ENCODE measurements around the gene GID8.

The GID8 gene

DNA sequence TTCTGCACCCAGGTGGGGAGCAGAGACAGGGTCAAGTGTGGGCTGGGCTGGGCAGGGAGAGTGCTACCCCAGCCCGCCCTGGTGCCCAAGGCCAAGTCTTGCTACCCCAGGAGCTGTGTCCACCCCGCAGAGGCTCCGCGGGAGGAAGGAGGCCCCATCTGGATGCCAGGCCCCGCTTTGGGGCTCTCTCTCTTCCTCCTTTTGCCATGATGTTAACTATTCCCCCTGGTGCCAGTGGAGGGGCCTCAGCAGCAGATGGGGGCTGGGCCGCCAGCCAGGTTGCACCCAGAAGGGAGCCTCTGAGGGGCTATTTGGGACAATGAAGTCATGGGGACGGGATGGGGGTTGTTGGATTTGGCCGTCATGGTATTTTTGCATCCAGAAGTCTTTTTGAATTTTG lies 23.9 kb downstream of the GID8 start:
- no peak overlapping the region for H3K4me3 Mint-ChIP-seq
- peaks cover 4% of the 10 kb centered on the region for H3K4me1 Mint-ChIP-seq
- ATAC-seq (no peak), DNase-seq (ENCODE audit: low spot score in 2 of 2) (no peak)
- H3K36me3 Mint-ChIP-seq, result peaks cover 4% of the 10 kb centered on the region
- no peak overlapping the region for H3K27ac Mint-ChIP-seq
- no peaks in the 10 kb centered on the region for H3K9me3 Mint-ChIP-seq

DNA sequence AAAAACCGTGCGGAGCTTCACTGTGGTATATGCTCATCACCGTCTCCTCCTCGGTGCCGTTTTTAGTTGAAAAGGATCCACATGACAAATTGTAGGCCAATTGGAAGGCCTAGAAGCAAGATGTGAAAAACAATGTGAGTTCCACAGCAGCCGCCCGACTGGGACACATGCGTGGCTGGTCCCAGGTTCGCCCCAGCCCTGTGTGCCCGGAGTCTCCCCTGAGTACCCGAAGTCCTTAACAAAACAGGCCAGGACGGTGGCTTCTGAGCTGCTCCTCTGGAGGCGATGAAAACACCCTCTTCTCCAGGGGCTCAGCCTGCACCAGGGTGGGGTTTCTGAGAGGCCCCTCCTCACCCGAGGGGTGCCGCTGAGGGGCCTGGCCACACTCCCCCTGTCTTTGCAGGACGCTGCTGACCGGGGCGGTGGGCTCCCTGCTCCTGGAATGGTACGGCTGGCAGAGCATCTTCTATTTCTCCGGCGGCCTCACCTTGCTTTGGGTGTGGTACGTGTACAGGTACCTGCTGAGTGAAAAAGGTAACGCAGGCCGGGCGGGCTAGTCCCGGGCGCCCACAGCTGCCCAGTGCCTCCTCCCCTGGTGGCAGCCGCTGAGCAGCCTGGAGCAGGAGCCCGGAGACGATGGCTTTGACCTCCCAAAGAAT lies 24.4 kb downstream of the GID8 start:
- H3K36me3 Mint-ChIP-seq, result peaks cover 4% of the 10 kb centered on the region
- H3K4me1 Mint-ChIP-seq, result peaks cover 4% of the 10 kb centered on the region
- no peak overlapping the region for H3K27ac Mint-ChIP-seq
- no peak for ATAC-seq
- H3K4me3 Mint-ChIP-seq, result no peak overlapping the region
- no peak for DNase-seq (ENCODE audit: low spot score in 2 of 2)
- no peaks in the 10 kb centered on the region for H3K9me3 Mint-ChIP-seq

DNA sequence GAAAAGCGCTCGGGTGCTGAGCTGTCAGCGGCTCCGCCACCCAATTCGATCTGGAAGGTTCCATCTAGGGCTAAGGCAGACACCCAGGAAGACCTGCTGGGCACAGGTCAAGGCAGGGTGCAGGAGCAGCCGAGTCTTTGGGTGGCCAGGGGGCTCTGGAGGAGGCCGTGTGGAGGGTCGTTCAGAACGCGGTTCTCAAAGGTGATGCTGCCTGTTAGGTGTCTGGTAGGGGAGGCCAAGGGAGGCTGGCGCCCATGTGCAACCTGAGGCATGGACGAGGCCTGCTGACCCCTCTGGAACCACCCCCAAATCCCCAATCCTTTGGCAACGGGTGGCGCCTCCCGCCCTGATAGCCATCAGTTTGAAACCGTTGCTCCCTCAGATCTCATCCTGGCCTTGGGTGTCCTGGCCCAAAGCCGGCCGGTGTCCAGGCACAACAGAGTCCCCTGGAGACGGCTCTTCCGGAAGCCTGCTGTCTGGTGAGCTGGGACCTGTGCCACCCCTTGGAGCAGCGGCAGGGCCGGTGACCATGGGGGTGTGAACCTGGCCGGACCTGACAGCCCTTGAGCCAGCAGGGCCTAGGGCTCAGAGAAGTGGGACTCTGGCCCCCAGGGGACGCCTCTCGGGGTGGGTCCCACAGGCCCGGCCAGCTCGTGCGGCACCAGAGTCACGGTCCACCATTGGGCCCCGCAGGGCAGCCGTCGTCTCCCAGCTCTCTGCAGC lies 25.1 kb downstream of the GID8 start:
- DNase-seq (ENCODE audit: low spot score in 2 of 2) (no peak), ATAC-seq (no peak)
- no peak overlapping the region for H3K27ac Mint-ChIP-seq
- H3K4me3 Mint-ChIP-seq, result no peak overlapping the region
- peaks cover 4% of the 10 kb centered on the region for H3K4me1 Mint-ChIP-seq
- H3K36me3 Mint-ChIP-seq, result peaks cover 4% of the 10 kb centered on the region
- H3K9me3 Mint-ChIP-seq, result no peaks in the 10 kb centered on the region

DNA sequence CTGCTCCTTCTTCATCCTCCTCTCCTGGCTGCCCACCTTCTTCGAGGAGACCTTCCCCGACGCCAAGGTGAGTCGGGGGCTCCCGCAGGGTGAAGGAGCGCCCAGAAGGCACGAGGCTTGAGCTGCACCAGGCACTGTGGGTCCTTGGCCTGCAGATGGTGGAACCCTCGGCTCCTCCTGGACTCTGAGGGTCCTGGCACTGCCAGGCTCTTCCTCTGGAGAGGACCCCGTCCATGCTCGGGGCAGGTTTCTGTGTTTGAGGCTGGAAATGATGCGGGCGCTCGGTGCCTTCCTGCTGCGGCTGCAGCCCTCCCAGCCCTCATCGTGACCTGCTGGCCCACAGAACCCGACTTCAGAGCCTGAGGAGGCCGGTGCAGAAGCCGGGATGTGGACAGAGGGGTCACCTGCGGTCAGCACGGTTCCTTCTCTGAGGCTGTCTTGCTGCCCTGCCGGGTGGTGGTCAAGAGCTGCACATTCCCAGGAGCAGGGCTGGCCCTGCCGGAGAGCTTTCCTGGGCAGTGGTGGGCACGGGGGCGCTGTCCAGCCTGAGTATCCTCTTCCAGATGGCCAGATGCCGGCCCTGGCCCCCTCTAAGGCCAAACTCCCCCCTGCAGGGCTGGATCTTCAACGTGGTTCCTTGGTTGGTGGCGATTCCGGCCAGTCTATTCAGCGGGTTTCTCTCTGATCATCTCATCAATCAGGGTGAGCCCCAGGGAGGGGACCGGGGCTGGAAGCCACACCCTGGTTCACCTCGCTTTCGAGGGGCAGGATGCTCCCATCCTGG lies 25.9 kb downstream of the GID8 start:
- H3K36me3 Mint-ChIP-seq, result peaks cover 4% of the 10 kb centered on the region
- DNase-seq (ENCODE audit: low spot score in 2 of 2), result no peak
- no peak overlapping the region for H3K27ac Mint-ChIP-seq
- H3K9me3 Mint-ChIP-seq, result no peaks in the 10 kb centered on the region
- H3K4me1 Mint-ChIP-seq, result peaks cover 4% of the 10 kb centered on the region
- ATAC-seq, result no peak
- H3K4me3 Mint-ChIP-seq, result no peak overlapping the region

DNA sequence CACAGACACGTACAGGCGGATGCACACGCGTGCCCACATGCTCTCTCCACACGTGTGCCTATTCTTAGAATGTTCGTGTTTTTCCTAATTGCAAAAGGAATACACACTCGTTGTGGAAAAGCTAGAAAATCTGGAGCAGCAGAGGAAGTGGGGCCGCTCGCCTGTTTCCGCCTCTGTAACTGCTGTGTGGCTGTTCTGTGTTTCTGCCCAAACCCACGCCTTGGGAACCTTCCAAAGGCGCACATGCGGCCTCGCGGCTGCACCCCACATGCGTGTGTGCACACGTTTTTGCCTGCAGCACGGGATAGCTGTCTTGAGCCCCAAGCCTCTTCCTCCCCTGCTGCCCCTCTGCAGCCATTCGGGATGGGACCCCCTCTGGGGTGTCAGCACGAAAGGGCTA lies 26.8 kb downstream of the GID8 start:
- Mint-ChIP-seq H3K4me3 (no peak overlapping the region), H3K9me3 (no peaks in the 10 kb centered on the region), H3K27ac (no peak overlapping the region), H3K4me1 (peaks cover 4% of the 10 kb centered on the region), H3K36me3 (peaks cover 4% of the 10 kb centered on the region)
- no peak for ATAC-seq
- no peak for DNase-seq (ENCODE audit: low spot score in 2 of 2)

DNA sequence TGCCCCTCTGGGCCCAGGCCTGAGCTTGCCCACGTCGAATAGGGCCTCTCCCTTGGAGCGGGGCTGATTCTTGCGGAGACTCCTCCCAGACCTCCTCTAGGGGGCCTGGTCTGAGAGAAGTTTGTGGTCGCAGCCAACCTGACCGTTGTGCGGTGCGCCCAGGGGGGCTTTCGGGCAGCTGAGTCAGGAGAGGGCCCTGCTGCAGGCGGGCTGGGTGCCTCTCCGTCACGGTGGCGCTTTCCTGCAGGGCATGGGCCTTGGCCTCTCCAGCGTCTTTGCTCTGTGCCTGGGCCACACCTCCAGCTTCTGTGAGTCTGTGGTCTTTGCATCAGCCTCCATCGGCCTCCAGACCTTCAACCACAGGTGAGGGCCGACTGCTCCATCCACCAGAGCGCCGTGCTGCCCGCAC lies 27.4 kb downstream of the GID8 start:
- no peak for DNase-seq (ENCODE audit: low spot score in 2 of 2)

DNA sequence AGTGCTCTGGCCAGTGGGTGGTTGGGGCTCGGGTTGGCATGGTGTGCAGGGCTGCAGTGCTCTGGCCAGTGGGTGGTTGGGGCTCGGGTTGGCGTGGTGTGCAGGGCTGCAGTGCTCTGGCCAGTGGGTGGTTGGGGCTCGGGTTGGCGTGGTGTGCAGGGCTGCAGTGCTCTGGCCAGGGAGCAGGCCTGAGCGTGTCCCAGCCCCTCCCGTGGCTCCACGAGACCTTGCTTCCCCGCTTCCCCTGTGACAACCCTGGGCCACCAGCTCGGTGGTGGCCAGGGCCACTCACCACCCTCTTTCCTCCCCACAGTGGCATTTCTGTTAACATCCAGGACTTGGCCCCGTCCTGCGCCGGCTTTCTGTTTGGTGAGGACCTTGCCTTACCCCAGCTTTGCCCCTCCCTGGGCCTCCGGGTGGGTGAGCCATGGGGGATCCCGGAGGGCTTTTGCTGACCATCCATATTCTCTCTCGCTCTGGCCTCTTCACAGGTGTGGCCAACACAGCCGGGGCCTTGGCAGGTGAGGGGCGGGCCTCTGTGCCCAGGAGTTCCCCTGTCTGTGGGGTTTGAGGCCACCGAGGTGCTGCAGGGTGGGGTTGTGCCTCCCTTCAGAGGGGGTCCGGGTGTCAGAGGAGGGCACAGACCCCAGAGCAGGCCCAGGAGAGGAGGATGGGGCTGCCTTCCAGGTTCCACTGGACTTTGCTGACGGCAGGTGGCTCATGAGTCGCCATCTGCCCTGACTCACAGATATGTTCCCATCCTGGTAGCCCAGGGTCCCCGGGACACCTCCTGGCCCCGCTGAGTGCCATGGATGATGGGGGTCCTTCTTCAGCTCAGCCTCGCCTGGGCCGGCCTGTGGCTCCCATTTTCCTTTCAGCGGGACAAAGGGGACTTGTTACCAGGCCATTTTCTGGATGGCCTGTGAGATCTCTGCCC lies 28.5 kb downstream of the GID8 start:
- H3K36me3 Mint-ChIP-seq, result no peaks in the 10 kb centered on the region
- no peak for ATAC-seq
- no peak overlapping the region for H3K4me3 Mint-ChIP-seq
- no peaks in the 10 kb centered on the region for H3K9me3 Mint-ChIP-seq
- H3K4me1 Mint-ChIP-seq, result peaks cover 7% of the 10 kb centered on the region
- H3K27ac Mint-ChIP-seq, result no peak overlapping the region
- no peak for DNase-seq (ENCODE audit: low spot score in 2 of 2)

More for the DNA sequence above, 27.4 kb downstream of the GID8 start:
- peaks cover 4% of the 10 kb centered on the region for H3K4me1 Mint-ChIP-seq
- H3K27ac Mint-ChIP-seq, result no peak overlapping the region
- ATAC-seq, result no peak
- no peaks in the 10 kb centered on the region for H3K36me3 Mint-ChIP-seq
- H3K4me3 Mint-ChIP-seq, result no peak overlapping the region
- no peaks in the 10 kb centered on the region for H3K9me3 Mint-ChIP-seq

DNA sequence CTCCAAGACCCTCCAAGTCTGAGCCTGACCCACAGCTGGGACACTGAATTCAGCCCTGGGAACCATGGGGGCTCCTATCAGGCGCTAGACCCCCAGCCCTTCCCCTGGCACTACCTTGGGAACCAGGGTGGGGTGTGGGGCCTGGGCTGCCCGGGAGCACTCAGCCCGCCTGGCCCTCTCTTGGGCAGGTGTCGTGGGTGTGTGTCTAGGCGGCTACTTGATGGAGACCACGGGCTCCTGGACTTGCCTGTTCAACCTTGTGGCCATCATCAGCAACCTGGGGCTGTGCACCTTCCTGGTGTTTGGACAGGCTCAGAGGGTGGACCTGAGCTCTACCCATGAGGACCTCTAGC lies 29.2 kb downstream of the GID8 start:
- no peak for ATAC-seq
- peaks cover 14% of the 10 kb centered on the region for H3K4me1 Mint-ChIP-seq
- peaks cover under 1% of the 10 kb centered on the region for H3K36me3 Mint-ChIP-seq
- no peaks in the 10 kb centered on the region for H3K9me3 Mint-ChIP-seq
- DNase-seq (ENCODE audit: low spot score in 2 of 2), result no peak
- H3K4me3 Mint-ChIP-seq, result no peak overlapping the region
- no peak overlapping the region for H3K27ac Mint-ChIP-seq

DNA sequence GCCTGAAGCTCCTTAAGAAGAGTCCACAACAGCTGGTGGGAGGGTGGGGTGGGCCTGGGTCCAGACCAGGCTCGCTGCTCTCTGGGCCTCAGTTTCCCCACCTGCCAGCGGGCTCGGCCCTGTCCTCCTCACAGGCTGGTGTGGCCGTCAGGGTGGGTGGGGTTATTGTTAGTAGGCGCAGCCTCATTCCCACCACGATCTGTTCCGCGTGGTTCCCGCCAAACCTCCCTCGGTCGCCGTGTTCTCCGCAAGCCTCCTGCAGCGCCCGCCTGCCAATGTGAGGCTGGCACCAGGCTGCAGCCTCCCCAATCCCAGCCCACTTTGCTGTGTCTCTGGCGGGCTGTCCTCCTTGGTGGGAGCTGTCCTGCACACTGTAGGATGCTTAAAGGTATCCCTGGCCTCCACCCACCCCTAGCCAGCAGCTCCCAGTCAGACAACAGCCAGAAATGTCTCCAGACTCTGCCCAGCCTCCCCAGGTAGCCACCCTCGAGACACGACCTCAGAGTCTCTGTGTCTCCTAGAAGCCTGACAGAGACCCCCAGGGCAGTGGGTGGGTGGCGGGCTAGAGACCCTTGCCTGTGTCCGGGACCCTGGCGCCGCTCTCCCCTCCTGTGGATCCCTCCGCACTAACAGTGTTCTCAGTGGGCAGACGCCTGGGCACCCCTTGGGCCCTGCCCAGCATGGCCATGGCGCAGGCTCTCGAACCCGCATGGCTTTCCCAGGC lies 29.8 kb downstream of the GID8 start:
- H3K9me3 Mint-ChIP-seq, result no peaks in the 10 kb centered on the region

DNA sequence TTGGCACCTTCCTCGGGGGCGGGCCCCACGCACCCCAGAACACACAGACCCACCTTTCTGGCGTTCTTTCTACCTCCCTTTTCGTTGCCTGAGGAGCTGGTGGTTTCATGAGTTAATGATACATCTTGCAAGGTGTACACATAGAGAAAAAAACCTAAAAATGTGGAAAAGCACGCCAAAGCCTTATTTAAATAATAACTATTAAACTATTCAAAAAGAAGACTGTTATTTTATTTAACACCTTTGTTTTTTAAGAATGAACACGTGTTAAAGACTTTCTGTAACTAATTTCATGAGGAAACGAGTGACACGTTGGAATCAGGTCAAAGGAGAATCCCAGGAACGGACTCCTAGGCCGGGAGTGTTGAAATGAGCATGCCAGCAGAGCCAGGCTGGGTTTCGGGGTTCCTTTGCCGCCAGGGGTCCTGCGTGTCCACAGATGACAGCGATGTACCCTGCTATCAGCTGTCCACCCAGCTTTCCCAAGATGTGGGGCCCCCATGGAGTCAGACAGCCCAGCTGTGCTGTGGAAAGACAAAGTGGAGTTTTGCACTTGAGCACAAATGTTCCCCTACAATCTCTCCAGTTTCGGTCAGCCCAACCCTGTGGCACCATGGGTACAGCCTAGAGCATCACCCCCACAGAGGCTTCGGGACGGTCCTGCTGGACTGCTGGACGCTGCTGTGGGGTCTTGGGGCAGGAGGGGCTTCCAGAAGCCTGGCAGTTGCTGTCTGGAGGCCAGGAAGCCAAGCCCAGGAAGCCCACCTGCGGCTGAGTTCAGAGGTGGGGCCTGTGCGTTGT lies 30.6 kb downstream of the GID8 start:
- Mint-ChIP-seq H3K9me3 (no peaks in the 10 kb centered on the region), H3K4me3 (no peak overlapping the region), H3K4me1 (peaks cover 25% of the 10 kb centered on the region), H3K36me3 (peaks cover 6% of the 10 kb centered on the region), H3K27ac (no peak overlapping the region)
- DNase-seq (ENCODE audit: low spot score in 2 of 2) (no peak), ATAC-seq (no peak)

More for the DNA sequence above, 29.8 kb downstream of the GID8 start:
- Mint-ChIP-seq H3K27ac (no peak overlapping the region), H3K4me1 (peaks cover 20% of the 10 kb centered on the region), H3K36me3 (peaks cover 6% of the 10 kb centered on the region), H3K4me3 (no peak overlapping the region)
- ATAC-seq (no peak), DNase-seq (ENCODE audit: low spot score in 2 of 2) (no peak)

DNA sequence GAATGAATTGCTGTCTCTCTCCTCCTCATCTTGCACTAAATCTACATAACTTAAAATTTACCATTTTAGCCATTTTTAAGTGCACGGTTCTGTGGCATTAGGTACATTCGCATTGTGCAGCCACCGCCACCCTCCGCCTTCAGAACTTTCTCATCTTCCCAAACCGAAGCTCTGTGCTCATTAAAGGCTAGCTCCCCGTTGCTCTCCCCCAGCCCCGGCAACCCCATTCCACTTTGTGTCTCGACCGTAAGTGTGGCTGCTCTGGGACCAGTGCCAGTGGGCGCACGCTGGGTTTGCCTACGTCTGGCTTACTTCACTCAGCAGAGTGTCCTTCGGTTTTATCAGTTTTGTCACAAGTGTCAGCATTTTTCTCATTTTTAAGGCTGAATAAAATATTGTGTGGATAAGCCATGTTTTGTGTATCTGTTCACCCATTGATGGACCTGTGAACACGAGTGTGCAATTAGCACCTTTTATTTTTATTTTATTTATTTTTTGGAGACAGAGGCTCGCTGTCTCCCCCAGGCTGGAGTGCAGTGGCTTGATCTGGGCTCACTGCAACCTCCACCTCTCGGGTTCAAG lies 31.3 kb downstream of the GID8 start:
- Mint-ChIP-seq H3K9me3 (no peaks in the 10 kb centered on the region), H3K4me1 (peaks cover 27% of the 10 kb centered on the region), H3K27ac (no peak overlapping the region), H3K4me3 (no peak overlapping the region), H3K36me3 (peaks cover 6% of the 10 kb centered on the region)
- ATAC-seq (no peak), DNase-seq (ENCODE audit: low spot score in 2 of 2) (no peak)

DNA sequence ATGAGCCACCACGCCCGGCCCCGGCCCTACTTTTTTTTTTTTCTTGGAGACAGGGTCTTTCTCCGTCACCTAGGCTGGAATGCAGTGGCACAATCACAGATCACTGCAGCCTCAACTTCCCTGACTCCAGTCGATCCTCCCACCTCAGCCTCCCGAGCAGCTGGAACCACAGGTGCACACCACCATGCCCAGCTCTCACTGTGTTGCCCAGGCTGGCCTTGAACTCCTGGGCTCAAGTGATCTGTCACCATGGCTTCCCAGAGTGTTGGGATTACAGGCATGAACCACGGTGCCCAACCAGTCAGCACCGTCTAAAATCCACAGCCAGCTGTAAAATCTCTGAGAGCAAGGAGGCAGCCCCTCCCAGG lies 32.0 kb downstream of the GID8 start:
- Mint-ChIP-seq H3K9me3 (no peaks in the 10 kb centered on the region), H3K4me1 (peaks cover 27% of the 10 kb centered on the region), H3K36me3 (peaks cover 11% of the 10 kb centered on the region), H3K4me3 (no peak overlapping the region), H3K27ac (no peak overlapping the region)
- DNase-seq (ENCODE audit: low spot score in 2 of 2), result no peak
- ATAC-seq, result no peak

DNA sequence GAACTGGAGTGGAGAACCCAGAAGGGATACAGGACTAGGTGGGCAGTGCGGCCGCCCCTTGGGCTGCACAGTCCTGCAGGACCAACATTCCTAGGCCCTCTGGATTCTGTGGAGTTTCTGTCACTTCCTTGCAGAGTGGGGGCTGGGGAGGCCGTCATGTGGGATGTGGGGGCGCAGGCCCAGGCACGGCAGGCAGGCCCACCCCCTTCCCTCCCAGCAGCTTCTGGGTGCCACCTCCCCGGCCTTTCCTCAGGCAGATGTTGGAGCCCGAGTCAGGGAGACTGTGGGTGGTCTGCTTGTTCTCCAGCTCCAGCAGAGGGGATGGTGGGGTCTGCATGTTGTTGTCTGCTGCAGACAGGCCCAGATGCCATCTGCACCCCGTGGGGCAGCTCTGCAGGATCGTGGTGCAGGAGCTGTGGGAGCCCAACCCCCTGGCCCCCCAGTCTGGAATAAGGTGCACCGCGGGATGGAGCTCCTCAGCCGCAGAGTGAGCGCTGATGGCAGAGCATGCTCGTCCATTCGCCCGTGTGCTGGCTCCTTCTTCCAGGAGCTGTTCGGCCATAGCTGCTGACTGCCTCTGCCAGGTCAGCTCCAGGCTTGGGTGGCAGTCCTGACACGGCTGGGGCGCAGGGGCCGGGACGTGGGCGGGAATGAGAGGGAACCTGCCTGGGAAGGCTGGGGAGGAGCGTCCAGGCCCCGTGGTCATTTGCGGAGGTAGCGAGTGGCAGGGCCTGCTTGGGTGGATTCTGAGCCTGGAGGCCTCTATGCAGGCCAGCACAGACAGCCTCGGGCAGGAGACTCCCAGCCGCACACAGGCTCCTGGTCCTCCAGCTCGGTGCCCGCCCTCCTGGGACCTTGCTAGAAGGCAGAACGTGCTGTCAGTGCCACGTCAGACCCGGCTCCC lies 32.6 kb downstream of the GID8 start:
- no peak for DNase-seq (ENCODE audit: low spot score in 2 of 2)
- no peak for ATAC-seq
- peaks cover 26% of the 10 kb centered on the region for H3K4me1 Mint-ChIP-seq
- no peak overlapping the region for H3K4me3 Mint-ChIP-seq
- peaks cover 11% of the 10 kb centered on the region for H3K36me3 Mint-ChIP-seq
- no peaks in the 10 kb centered on the region for H3K9me3 Mint-ChIP-seq
- H3K27ac Mint-ChIP-seq, result no peak overlapping the region

Data from stimulated activated effector memory CD8-positive, alpha-beta T cell treated with anti-CD3 and anti-CD28 coated beads, Interleukin-12 subunit alpha, Interleukin-12 subunit beta, amount 100 ng/mL, for 72 hours (primary cell).